Hematopoietic multipotent progenitor cell treated with erythropoietin and hydrocortisone succinate and interleukin-3 and kit ligand, for 17 days (in vitro differentiated cells): Measurements from ENCODE around the gene SYNRG.

Experiments used
- DNase-seq: peaks from one replicate; pipeline ENCODE4 v3.0.0-alpha.2; 2015; ENCODE audit warnings: low spot score

SYNRG gene

DNA sequence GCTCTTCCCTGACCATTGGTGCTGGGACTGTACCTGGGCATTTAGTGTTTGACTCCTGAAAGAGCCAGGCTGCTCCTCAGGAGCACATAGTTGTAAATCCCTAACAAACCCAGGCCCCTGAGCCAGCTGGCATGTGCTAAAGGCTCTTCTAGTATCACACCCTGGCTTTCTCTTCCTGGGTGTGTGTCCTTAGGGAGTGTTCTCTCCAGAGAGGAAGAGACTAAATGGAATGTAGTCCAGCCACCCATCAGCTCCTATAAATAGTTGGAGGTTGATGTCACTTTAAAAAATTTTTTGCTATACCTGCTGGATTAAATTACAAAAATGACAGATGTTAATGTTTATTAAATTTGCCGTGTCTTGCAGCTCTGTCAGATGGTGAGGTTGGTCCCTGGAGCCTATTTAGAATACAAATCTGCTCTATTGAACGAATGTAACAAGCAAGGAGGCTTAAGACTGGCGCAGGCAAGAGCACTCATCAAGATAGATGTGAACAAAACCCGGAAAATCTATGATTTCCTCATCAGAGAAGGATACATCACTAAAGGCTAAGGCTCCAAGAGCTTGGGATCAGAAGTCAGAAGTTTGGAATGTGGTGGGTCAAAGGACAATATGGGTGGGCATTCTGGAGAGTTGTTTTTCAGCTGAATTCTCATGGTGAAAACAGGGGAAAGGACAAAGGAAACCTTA is 132.6 kb downstream of the SYNRG start:
- DNase-seq: no peak

GRCh38 chr17:37475731-37476420 is 133.3 kb downstream of the SYNRG start:
- no peak for DNase-seq

DNA sequence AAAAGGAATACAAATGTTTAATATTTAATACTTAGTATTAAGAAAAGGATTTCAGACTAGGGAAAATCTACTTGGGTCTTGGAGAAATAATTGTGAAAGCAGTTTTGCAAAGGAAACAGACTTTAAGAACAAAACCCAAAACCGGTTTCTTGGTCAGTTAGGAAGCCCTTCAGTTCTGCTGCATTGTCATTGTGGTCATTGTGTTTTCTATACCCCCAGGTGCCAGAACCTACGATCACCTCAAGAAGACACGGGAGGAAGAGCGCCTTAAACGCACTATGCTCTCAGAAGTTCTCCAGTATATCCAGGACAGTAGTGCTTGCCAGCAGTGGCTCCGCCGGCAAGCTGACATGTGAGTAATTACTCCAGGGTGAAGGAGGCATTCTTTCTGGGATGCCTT is 139.0 kb downstream of the SYNRG start:
- DNase-seq: no peak

- DNase-seq: no peak
Observed at GRCh38 chr17:37466471-37466870, 142.7 kb downstream of the SYNRG start.

- DNase-seq: no peak
Observed at GRCh38 chr17:37465069-37465616, 144.1 kb downstream of the SYNRG start.
